ENCODE results near the gene JMJD1C.
A peak's percentile ranks its signal among the peaks of the same experiment; 100 is the strongest.

Gene JMJD1C

DNA sequence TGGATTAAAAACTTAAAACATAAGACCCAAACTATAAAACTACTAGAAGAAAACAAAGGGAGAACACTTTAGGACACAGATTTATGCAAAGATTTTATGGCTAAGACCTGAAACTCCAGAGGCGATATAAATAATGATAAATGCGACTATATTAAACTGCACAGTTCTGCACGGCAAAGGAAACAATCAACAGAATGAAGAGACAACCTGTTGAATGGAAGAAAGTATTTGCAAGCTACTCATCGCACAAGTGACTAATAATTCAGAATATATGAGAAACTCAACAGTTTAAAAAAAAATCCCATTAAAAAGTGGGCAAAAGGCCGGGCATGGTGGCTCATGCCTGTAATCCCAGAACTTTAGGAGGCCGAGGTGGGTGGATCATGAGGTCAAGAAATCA is 73.6 kb downstream of the JMJD1C start:
- no peak overlapping the region for H3K4me3 ChIP-seq (replicated peaks; ENCODE audit: low read depth, low read length)
- TF ChIP-seq, protein P1, sequence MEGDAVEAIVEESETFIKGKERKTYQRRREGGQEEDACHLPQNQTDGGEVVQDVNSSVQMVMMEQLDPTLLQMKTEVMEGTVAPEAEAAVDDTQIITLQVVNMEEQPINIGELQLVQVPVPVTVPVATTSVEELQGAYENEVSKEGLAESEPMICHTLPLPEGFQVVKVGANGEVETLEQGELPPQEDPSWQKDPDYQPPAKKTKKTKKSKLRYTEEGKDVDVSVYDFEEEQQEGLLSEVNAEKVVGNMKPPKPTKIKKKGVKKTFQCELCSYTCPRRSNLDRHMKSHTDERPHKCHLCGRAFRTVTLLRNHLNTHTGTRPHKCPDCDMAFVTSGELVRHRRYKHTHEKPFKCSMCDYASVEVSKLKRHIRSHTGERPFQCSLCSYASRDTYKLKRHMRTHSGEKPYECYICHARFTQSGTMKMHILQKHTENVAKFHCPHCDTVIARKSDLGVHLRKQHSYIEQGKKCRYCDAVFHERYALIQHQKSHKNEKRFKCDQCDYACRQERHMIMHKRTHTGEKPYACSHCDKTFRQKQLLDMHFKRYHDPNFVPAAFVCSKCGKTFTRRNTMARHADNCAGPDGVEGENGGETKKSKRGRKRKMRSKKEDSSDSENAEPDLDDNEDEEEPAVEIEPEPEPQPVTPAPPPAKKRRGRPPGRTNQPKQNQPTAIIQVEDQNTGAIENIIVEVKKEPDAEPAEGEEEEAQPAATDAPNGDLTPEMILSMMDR (IDR thresholded peaks at IDR 0.05; ENCODE audit: low read length, missing control alignments): no peak
- DNase-seq (ENCODE audit: low read depth): no peak

GRCh38 chr10:63391812-63392211 is 74.0 kb downstream of the JMJD1C start:
- no peak overlapping the region for H3K4me3 ChIP-seq (replicated peaks; ENCODE audit: low read depth, low read length)
- peak; percentile 51 for DNase-seq (ENCODE audit: low read depth)
- TF ChIP-seq, protein P1 (IDR thresholded peaks at IDR 0.05; ENCODE audit: low read length, missing control alignments): no peak

DNA sequence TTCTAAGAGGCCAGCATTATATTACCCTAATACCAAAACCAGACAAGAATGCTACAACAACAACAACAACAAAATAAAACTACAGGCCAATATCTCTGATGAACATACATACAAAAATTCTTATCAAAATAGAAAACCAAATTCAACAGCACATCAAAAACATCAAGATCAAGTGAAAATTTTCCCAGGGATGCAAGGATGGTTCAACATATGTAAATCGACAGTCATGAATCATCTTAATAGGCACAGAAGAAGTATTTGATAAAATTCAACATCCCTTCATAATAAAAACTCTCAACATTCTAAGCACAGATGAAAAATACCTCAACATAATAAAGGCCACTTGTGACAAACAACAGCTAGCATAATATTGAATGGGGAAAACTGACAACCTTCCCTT is 75.3 kb downstream of the JMJD1C start:
- TF ChIP-seq, protein P1 (IDR thresholded peaks at IDR 0.05; ENCODE audit: low read length, missing control alignments): no peak
- H3K4me3 ChIP-seq (replicated peaks; ENCODE audit: low read depth, low read length): no peak overlapping the region
- DNase-seq (ENCODE audit: low read depth): no peak

- no peak for DNase-seq (ENCODE audit: low read depth)
- TF ChIP-seq, protein P1 (IDR thresholded peaks at IDR 0.05; ENCODE audit: low read length, missing control alignments): no peak
- H3K4me3 ChIP-seq (replicated peaks; ENCODE audit: low read depth, low read length): no peak overlapping the region
Observed at GRCh38 chr10:63388421-63389031, 77.3 kb downstream of the JMJD1C start.

DNA sequence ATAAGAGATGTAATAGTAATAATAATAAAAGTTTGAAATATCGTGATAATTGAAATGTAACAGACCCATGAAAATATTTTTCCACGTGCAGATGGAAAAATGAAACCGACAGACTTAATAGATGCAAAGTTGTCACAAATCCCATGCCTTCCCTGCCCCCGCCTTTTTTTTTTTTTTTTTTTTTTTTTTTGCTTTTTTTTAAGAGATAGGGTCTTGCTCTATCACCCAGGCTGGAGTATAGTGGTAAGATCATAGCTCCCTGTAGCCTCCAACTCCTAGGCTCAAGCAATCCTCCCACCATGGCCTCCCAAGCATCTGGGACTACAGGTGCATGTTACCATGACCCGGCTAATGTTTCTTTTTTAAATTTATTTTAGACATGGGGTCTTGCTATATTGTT is 80.5 kb downstream of the JMJD1C start:
- TF ChIP-seq, protein P1 (IDR thresholded peaks at IDR 0.05; ENCODE audit: low read length, missing control alignments): no peak
- no peak overlapping the region for H3K4me3 ChIP-seq (replicated peaks; ENCODE audit: low read depth, low read length)
- no peak for DNase-seq (ENCODE audit: low read depth)

- no peak for DNase-seq (ENCODE audit: low read depth)
- TF ChIP-seq, protein P1 (IDR thresholded peaks at IDR 0.05; ENCODE audit: low read length, missing control alignments): no peak
- no peak overlapping the region for H3K4me3 ChIP-seq (replicated peaks; ENCODE audit: low read depth, low read length)
Observed at GRCh38 chr10:63384675-63385074, 81.1 kb downstream of the JMJD1C start.

GRCh38 chr10:63384001-63384400 is 81.8 kb downstream of the JMJD1C start:
- DNase-seq (ENCODE audit: low read depth): no peak
- no peak overlapping the region for H3K4me3 ChIP-seq (replicated peaks; ENCODE audit: low read depth, low read length)
- TF ChIP-seq, protein P1 (IDR thresholded peaks at IDR 0.05; ENCODE audit: low read length, missing control alignments): no peak
